GM12872 (cell line): Measurements from ENCODE around the gene C2CD3.

Source experiments
- TF ChIP-seq, protein P1 (sequence below): IDR thresholded peaks from 3 replicates; pipeline ENCODE4 v1.5.1; 2011; ENCODE audit warnings: low read depth, mild to moderate bottlenecking, low read length, moderate library complexity; ENCODE audit not compliant: insufficient read depth

Gene C2CD3

DNA sequence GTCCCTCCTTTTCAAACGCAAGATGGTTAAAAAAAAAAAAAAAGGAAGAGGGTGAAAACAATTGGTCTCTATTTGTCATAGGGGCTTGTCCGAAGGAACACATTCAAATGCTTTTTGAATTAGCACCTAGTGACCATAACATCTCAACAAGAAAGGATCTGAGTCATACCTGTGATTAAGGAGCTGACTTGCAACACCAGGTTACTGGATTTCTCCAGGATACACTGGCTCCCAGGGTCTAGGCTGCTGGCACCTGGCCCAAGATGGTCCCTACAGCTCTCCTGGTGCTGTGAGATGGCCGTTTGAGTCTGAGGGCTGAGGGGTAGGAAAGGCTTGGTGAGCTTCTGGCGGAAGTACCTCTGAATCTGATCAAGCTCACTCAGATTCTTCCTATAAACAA lies 133.5 kb downstream of the C2CD3 start:
- TF ChIP-seq, protein P1, sequence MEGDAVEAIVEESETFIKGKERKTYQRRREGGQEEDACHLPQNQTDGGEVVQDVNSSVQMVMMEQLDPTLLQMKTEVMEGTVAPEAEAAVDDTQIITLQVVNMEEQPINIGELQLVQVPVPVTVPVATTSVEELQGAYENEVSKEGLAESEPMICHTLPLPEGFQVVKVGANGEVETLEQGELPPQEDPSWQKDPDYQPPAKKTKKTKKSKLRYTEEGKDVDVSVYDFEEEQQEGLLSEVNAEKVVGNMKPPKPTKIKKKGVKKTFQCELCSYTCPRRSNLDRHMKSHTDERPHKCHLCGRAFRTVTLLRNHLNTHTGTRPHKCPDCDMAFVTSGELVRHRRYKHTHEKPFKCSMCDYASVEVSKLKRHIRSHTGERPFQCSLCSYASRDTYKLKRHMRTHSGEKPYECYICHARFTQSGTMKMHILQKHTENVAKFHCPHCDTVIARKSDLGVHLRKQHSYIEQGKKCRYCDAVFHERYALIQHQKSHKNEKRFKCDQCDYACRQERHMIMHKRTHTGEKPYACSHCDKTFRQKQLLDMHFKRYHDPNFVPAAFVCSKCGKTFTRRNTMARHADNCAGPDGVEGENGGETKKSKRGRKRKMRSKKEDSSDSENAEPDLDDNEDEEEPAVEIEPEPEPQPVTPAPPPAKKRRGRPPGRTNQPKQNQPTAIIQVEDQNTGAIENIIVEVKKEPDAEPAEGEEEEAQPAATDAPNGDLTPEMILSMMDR, result no peak

DNA sequence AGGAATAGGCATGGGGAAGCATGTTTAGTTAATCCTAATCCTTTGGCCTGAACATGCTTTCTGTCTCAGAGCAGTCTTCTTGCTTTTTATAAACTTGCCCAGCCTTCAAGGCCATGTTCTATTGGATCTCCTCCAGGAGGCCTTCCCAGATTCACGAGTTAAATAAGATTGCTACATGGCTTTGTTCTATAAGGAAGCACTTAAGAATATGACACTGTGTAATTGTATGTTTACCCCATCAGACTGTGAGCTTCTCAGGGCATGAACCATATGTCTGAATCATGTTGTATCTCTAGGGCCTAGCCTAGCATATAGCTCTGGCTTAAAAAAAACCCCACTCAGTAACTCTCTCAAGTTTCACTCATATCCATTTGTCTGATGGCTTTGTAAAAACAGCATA lies 135.5 kb downstream of the C2CD3 start:
- TF ChIP-seq, protein P1, result no peak

DNA sequence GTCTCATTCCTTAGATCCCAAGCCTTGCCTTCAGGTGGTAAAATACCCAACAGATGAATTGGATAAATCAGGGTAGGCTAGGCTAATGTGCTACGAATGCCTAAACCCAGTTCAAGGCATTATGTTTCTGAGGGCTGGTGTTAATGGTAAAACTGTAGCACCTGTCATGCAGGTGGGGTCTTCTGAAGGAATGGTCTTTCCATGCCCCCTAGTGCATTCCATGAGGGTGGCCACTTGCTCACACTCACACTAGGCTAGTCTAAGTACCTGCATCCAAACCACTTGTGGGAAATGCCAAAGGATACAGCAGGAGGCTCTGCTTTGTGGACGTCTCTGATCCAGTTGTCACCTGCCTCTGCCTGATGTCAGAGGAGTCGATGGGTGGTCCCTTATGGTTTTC lies 137.8 kb downstream of the C2CD3 start:
- TF ChIP-seq, protein P1, result no peak; the same call in 2 of the 3 replicates

DNA sequence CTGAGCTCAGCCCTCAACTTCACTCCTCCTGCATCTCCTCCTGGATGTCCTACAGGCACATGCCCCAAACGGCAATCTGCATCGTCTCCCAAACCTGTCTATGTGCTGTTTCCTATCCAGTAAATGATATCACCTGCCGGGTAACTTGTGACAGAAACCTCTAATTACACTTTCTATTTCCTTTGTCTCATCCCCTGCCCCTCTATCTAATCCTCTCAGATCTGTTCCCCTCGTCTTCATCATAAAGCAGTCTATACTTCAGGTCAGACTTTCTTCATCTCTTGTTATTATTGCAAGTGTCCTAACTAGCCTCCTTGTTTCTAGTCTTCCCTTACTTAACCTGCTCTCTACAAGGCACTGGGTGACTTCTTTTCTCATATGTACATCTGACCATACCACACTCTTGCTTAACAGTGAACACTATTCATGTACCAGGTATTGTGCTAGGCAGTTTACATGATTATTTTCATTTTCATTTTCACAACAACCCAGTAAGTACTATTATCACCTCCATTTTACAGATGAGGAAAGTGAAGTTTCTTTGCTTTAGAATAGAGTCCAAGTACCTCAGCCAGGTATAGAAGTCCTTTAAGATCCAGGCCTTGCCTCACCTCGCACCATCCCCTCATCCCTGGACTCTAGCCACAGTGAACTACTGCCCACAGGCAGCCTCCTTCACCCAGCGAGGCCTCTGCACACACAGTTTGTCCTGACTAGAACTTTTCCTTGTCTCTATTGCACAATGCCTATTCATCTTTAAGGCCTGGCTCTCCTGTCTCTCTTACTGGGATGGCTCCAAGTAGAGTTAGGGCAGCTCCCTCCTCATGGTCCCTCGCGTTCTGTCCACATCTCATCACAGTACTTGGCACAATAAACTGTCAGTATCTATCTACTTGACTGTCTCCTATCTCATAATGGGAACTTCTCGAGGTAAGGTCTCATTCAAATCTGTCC lies 139.8 kb downstream of the C2CD3 start:
- TF ChIP-seq, protein P1, result no peak

DNA sequence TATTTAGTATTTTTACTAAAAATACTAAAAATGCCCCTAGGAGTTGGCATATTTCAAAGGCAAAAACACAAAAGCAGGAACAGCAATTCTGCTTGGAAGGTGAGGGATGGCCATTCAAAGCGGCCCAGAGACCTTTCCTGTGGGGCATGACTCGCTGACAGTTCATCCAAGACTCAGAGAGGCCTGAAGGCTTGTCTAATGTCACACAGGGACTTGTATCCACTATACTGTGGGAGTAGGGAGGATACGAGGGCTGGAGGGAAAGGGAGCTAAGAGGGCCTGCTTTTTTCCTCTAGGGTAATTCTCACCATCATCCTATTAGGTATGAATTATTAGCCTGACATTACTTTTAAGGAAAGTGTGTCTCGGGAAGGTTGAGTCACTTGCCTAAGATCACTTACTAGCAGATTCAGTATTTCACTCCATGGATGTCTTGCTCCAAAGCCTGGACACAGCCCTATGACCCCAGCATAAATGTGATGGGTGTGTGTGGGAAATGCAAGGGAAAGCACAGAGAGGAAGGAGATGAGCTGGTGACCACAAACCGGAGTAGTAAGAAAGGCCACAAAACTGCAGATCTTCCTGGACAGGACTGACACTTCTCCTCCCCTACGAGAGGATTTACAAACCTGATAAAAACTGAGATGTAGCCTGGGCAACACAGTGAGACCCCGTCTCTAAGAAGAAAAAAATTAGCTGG lies 145.2 kb downstream of the C2CD3 start:
- TF ChIP-seq, protein P1, result no peak

DNA sequence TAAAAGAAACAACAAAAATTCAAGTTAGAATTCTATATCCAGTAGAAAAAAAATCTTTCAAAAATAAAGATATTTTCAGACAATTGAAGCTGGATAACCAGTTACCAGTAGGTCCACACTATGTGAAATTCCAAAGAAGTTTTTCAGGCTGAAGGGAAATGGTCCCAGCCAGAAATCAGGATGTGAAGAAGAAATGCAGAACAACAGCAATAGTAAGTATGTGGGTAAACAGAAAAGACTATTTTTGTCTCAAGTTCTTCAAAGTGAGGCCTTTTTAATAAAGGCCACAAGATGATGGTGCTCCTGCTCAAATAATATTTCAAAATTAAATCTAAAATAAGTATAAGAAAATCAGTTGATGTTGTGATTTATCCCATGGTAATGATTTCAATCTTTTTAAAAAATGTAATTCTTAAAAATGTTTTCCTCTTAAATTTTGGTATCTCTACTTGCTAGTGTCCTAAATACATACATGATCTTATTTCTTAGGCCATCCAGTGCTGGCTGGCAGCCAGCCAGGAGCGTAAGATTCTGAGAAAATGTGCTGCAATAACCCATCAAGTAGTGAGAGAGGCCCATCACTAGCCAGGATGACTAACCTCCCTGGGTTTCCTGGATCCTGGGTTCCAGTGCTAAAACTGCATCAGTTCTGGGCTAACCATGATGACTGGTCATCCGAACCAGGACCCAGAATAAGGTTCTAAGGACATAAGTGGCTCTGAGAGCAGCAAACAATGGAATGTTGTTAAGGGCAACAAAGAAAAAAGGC lies 146.4 kb downstream of the C2CD3 start:
- TF ChIP-seq, protein P1, result no peak

DNA sequence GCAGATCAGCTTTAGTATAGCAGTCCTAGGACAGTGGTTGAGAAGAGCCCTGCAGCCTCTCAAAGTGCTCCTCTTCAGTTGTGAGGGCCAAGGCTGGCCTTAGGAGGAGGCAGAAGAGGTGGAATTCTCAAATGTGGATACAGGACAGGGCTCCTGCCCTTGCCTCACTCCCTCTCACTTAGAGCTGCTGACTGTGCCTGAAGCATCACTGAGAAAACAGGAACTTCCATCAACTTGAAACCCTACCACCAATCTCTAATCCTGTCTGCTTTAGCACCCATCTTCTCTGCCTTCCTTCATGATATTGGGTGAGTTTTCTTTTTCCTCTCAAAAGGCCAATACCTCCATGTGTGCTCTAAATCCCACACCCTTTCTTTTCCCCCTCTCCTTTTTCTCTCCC lies 147.5 kb downstream of the C2CD3 start:
- TF ChIP-seq, protein P1, result no peak
